ENCODE results near the gene ADAM22. TPM values are rescaled to one million over a fixed set of nuclear protein-coding genes. Genes with fewer than 3 reads are reported as not detected.

Gene ADAM22
- total and polyA plus RNA-seq, 2 donors (not counting 1 experiment from before 2014, with no cell fraction given) = 0.30 to 1.8 TPM

- H3K27me3 ChIP-seq (replicated peaks in 1 of 4; ENCODE audit: control extremely low read depth in 1 of 4, control insufficient read depth in 3 of 4, insufficient read depth in 4 of 4, low read length in 3 of 4) = no peaks in the 10 kb centered on the region
- ATAC-seq (ENCODE audit: low read depth) = no peak
- H3K4me3 ChIP-seq (ENCODE audit: control extremely low read depth in 1 of 5, extremely low read depth in 1 of 5, insufficient read depth in 1 of 5, low read depth in 2 of 5, low read length in 4 of 5) = no peak overlapping the region
- H3K79me2 ChIP-seq (ENCODE audit: control insufficient read depth, insufficient read depth, low read length) = no peaks in the 10 kb centered on the region
- no peaks in the 10 kb centered on the region for H4K20me1 ChIP-seq (ENCODE audit: control insufficient read depth, insufficient read depth, low read length, poor library complexity, severe bottlenecking)
- H3K9me3 ChIP-seq (ENCODE audit: control extremely low read depth in 1 of 3, control insufficient read depth in 2 of 3, insufficient read depth in 1 of 3, low read length in 2 of 3) = peaks cover 0 to 28% (median 15%) of the 10 kb centered on the region in 3 donors
- no peak overlapping the region for H3K27ac ChIP-seq (ENCODE audit: low read length in 2 of 2)
- no peak overlapping the region for H3K27ac Mint-ChIP-seq
- no peaks in the 10 kb centered on the region for H3K4me1 ChIP-seq (ENCODE audit: control insufficient read depth in 2 of 2, insufficient read depth in 2 of 2, low read length in 2 of 2)
- no peak overlapping the region for H3K9ac ChIP-seq (ENCODE audit: low read length)
- POLR2A ChIA-PET = no interaction called here
- no peak for DNase-seq
- H3K27me3 Mint-ChIP-seq = no peaks in the 10 kb centered on the region
- H3K4me3 Mint-ChIP-seq = no peak overlapping the region
- no peaks in the 10 kb centered on the region for H3K36me3 ChIP-seq (replicated peaks in 1 of 2; ENCODE audit: control extremely low read depth in 1 of 2, control insufficient read depth in 1 of 2, extremely low read depth in 1 of 2, insufficient read depth in 2 of 2, low read length in 1 of 2)
- intact Hi-C loops (cut with micrococcal nuclease) = no loop called here
- H2AFZ ChIP-seq (ENCODE audit: insufficient read depth, low read depth, low read length, poor library complexity, severe bottlenecking) = no peak overlapping the region
- CTCF ChIA-PET = no interaction called here
- no peaks in the 10 kb centered on the region for H3K4me1 Mint-ChIP-seq
- TF ChIP-seq CTCF (IDR thresholded peaks at IDR 0.05) (no peak), EZH2 (IDR thresholded peaks at IDR 0.05; ENCODE audit: borderline replicate concordance, insufficient read depth, low read depth, low read length, poor library complexity, severe bottlenecking) (no peak)
- peaks cover 10% of the 10 kb centered on the region for H3K9me3 Mint-ChIP-seq (ENCODE audit: insufficient read depth)
- 92% methylated on average over 6 of the region's 7 CpGs for WGBS (ENCODE audit: insufficient coverage)
- no peak overlapping the region for H3K4me2 ChIP-seq (replicated peaks; ENCODE audit: low read depth, low read length, poor library complexity, severe bottlenecking)
Measured at GRCh38 chr7:88034083-88034695, 100.1 kb downstream of the ADAM22 start.

- Histone ChIP-seq H3K4me2 (replicated peaks; ENCODE audit: low read depth, low read length, poor library complexity, severe bottlenecking) (no peak overlapping the region), H3K27ac (ENCODE audit: low read length in 2 of 2) (no peak overlapping the region), H3K4me1 (ENCODE audit: control insufficient read depth in 2 of 2, insufficient read depth in 2 of 2, low read length in 2 of 2) (no peaks in the 10 kb centered on the region), H3K4me3 (ENCODE audit: control extremely low read depth in 1 of 5, extremely low read depth in 1 of 5, insufficient read depth in 1 of 5, low read depth in 2 of 5, low read length in 4 of 5) (no peak overlapping the region), H2AFZ (ENCODE audit: insufficient read depth, low read depth, low read length, poor library complexity, severe bottlenecking) (no peak overlapping the region), H3K9me3 (ENCODE audit: control extremely low read depth in 1 of 3, control insufficient read depth in 2 of 3, insufficient read depth in 1 of 3, low read length in 2 of 3) (peaks cover 0 to 13% (median 2%) of the 10 kb centered on the region in 3 donors), H3K79me2 (ENCODE audit: control insufficient read depth, insufficient read depth, low read length) (no peaks in the 10 kb centered on the region), H3K27me3 (replicated peaks in 1 of 4; ENCODE audit: control extremely low read depth in 1 of 4, control insufficient read depth in 3 of 4, insufficient read depth in 4 of 4, low read length in 3 of 4) (no peaks in the 10 kb centered on the region), H3K9ac (ENCODE audit: low read length) (no peak overlapping the region), H3K36me3 (replicated peaks in 1 of 2; ENCODE audit: control extremely low read depth in 1 of 2, control insufficient read depth in 1 of 2, extremely low read depth in 1 of 2, insufficient read depth in 2 of 2, low read length in 1 of 2) (no peaks in the 10 kb centered on the region), H4K20me1 (ENCODE audit: control insufficient read depth, insufficient read depth, low read length, poor library complexity, severe bottlenecking) (no peaks in the 10 kb centered on the region)
- ChIA-PET CTCF (interaction anchor here (0.6 kb wide), 1 partner anchor 1081 kb away, joined by 3 read pairs; no protein-coding TSS in a partner anchor), POLR2A (no interaction called here)
- no peaks in the 10 kb centered on the region for H3K4me1 Mint-ChIP-seq
- DNase-seq (no peak), ATAC-seq (ENCODE audit: low read depth) (no peak)
- TF ChIP-seq CTCF (IDR thresholded peaks at IDR 0.05) = no peak
- TF ChIP-seq EZH2 (IDR thresholded peaks at IDR 0.05; ENCODE audit: borderline replicate concordance, insufficient read depth, low read depth, low read length, poor library complexity, severe bottlenecking) = no peak
- intact Hi-C loops (cut with micrococcal nuclease) = no loop called here
- no peaks in the 10 kb centered on the region for H3K27me3 Mint-ChIP-seq
- WGBS (ENCODE audit: insufficient coverage) = no CpG with 5 or more reads among the region's 3 CpGs
- H3K27ac Mint-ChIP-seq = no peak overlapping the region
- H3K4me3 Mint-ChIP-seq = no peak overlapping the region
- H3K9me3 Mint-ChIP-seq (ENCODE audit: insufficient read depth) = no peaks in the 10 kb centered on the region
Measured at GRCh38 chr7:88037050-88037449, 103.0 kb downstream of the ADAM22 start.
